ENCODE measurements around the gene SLC34A2. TPM values are rescaled to one million over a fixed set of nuclear protein-coding genes. Genes with fewer than 3 reads are reported as not detected.

The SLC34A2 gene
- total and polyA plus RNA-seq, 4 donors, result 723 to 1,795 (median 1,246) TPM

DNA sequence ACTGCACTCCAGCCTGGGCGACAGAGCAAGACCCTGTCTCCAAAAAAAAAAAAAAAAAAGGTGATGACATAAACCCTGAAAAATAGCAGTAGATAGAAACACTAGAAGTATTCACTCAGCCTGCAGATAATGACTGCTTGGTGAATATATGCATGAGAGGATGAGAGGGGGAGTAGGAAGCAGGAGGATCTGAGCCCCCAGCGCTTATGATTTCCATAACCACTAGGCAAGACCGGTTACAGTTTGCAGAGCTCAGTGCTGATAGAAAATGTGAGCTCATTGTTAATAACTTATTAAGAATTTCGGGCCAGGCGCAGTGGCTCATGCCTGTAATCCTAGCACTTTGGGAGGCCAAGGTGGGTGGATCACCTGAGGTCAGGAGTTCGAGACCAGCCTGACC lies 40.8 kb upstream of the SLC34A2 start:
- Histone ChIP-seq H3K4me3 (no peak overlapping the region), H3K36me3 (ENCODE audit: control insufficient read depth in 4 of 4, insufficient read depth in 4 of 4, low read length in 4 of 4) (no peaks in the 10 kb centered on the region), H3K27ac (ENCODE audit: low read depth in 1 of 2, low read length in 1 of 2) (no peak overlapping the region), H3K27me3 (ENCODE audit: control insufficient read depth in 3 of 3, insufficient read depth in 3 of 3, low read length in 2 of 3) (no peaks in the 10 kb centered on the region), H3K9ac (ENCODE audit: insufficient read depth in 1 of 2, low read length in 2 of 2) (no peak overlapping the region), H3K4me1 (ENCODE audit: control insufficient read depth in 5 of 5, insufficient read depth in 5 of 5, low read length in 5 of 5) (no peaks in the 10 kb centered on the region), H3K9me3 (ENCODE audit: control insufficient read depth in 4 of 4, insufficient read depth in 3 of 4, low read length in 3 of 4) (peaks cover 0 to 2% (median 0%) of the 10 kb centered on the region in 4 donors)
- DNase-seq (no peak), ATAC-seq (ENCODE audit: insufficient read depth, low FRiP score) (no peak)
- TF ChIP-seq, protein P1, sequence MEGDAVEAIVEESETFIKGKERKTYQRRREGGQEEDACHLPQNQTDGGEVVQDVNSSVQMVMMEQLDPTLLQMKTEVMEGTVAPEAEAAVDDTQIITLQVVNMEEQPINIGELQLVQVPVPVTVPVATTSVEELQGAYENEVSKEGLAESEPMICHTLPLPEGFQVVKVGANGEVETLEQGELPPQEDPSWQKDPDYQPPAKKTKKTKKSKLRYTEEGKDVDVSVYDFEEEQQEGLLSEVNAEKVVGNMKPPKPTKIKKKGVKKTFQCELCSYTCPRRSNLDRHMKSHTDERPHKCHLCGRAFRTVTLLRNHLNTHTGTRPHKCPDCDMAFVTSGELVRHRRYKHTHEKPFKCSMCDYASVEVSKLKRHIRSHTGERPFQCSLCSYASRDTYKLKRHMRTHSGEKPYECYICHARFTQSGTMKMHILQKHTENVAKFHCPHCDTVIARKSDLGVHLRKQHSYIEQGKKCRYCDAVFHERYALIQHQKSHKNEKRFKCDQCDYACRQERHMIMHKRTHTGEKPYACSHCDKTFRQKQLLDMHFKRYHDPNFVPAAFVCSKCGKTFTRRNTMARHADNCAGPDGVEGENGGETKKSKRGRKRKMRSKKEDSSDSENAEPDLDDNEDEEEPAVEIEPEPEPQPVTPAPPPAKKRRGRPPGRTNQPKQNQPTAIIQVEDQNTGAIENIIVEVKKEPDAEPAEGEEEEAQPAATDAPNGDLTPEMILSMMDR (IDR thresholded peaks at IDR 0.05; ENCODE audit: control extremely low read depth, extremely low read depth), result no peak
- WGBS, 2 donors, result 78 to 88% methylated on average over 6 of the region's 6 CpGs

DNA sequence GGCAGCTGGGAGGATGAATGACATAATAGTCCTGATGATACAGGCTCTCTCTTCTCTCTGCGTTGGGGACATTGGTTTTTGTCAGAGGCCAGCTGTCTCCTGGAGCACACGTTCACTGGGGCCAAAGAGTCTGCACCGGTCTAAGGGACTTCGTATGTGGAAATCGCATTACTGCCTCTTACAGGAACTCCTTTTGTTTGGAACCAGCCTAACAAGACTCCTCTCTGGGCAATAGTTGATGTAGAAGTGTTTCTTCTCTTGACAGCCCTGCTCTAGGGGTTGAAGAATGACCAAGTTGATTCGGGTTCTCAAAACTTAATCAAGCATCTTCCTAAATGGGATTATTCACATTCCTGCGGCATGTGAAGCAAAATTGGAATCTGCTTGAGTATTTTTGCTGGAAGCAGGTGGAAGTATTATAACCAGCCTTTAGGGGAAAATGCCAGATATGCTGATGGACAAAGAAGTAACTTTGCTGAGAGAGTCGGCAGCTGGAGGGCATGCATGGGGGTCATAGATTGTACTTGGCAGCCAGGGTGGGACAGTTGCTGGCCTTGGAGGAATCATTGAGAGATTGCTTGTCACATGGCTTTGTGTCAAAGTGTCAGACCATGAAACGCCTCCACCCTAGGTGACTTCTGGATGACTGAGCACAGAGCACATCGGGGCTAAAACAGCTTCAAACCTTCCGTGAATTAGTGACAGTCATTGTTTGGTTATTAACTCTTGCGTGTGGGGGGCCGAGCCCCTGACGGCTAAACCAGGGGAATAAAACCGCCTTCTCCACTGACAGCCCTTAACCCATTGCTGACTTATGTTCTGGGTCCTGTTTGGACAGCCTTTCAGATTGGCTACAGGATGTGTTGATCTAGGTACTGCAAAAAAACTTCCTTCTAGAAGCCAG lies 34.4 kb upstream of the SLC34A2 start:
- Histone ChIP-seq H3K27me3 (ENCODE audit: control insufficient read depth in 3 of 3, insufficient read depth in 3 of 3, low read length in 2 of 3) (no peaks in the 10 kb centered on the region), H3K27ac (ENCODE audit: low read depth in 1 of 2, low read length in 1 of 2) (no peak overlapping the region), H3K9ac (ENCODE audit: insufficient read depth in 1 of 2, low read length in 2 of 2) (no peak overlapping the region), H3K4me1 (ENCODE audit: control insufficient read depth in 5 of 5, insufficient read depth in 5 of 5, low read length in 5 of 5) (peaks cover 0 to 4% (median 0%) of the 10 kb centered on the region in 5 donors), H3K36me3 (ENCODE audit: control insufficient read depth in 4 of 4, insufficient read depth in 4 of 4, low read length in 4 of 4) (no peaks in the 10 kb centered on the region), H3K9me3 (ENCODE audit: control insufficient read depth in 4 of 4, insufficient read depth in 3 of 4, low read length in 3 of 4) (no peaks in the 10 kb centered on the region), H3K4me3 (no peak overlapping the region)
- DNase-seq, result peak in 2 of 3 donors; percentile 5 to 19
- no peak for ATAC-seq (ENCODE audit: insufficient read depth, low FRiP score)
- TF ChIP-seq, protein P1 (IDR thresholded peaks at IDR 0.05; ENCODE audit: control extremely low read depth, extremely low read depth), result no peak
- WGBS, 2 donors, result 38 to 45% methylated on average over 15 of the region's 15 CpGs

DNA sequence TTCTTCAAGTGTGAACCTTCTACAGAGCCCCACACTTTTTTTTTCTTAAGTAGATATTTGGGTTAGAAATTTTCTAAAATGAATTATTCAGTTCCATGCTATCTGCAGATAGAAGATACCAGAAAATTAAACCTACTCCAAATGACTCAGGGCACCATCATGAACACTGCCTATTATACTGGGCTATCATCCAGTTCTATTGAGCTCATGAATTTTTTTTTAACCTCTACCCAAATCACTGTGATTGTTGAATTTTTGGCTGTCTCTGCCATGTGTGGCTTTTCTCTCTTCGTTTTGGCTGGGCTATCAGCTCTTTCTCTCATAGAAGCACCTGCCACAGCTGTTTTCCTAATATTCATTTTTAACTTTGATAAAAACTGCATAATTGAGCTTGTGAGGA lies 31.0 kb upstream of the SLC34A2 start:
- 59 to 69% methylated on average over 1 of the region's 1 CpG for whole genome bisulfite sequencing, 2 donors
- Histone ChIP-seq H3K36me3 (ENCODE audit: control insufficient read depth in 4 of 4, insufficient read depth in 4 of 4, low read length in 4 of 4) (no peaks in the 10 kb centered on the region), H3K27me3 (ENCODE audit: control insufficient read depth in 3 of 3, insufficient read depth in 3 of 3, low read length in 2 of 3) (no peaks in the 10 kb centered on the region), H3K9me3 (ENCODE audit: control insufficient read depth in 4 of 4, insufficient read depth in 3 of 4, low read length in 3 of 4) (no peaks in the 10 kb centered on the region), H3K4me3 (no peak overlapping the region), H3K27ac (ENCODE audit: low read depth in 1 of 2, low read length in 1 of 2) (no peak overlapping the region), H3K9ac (ENCODE audit: insufficient read depth in 1 of 2, low read length in 2 of 2) (no peak overlapping the region), H3K4me1 (ENCODE audit: control insufficient read depth in 5 of 5, insufficient read depth in 5 of 5, low read length in 5 of 5) (peaks cover 0 to 4% (median 0%) of the 10 kb centered on the region in 5 donors)
- DNase-seq, result no peak
- ATAC-seq (ENCODE audit: insufficient read depth, low FRiP score), result no peak
- TF ChIP-seq, protein P1 (IDR thresholded peaks at IDR 0.05; ENCODE audit: control extremely low read depth, extremely low read depth), result no peak

Data from lung (tissue), 12 donors.